OCI-LY1 (cell line): ENCODE measurements around the gene MN1.

ENCODE experiments used
- H2AFZ ChIP-seq: fragments of 200-600 bp; sonication (generic), shearing (Covaris generic); 2 replicates; pipeline ENCODE4 v1.6.0; 2014; ENCODE audit warnings: antibody characterized with exemption, mild to moderate bottlenecking, low read length
- H3F3A ChIP-seq: fragments of 200-600 bp; sonication (generic), shearing (Covaris generic); 2 replicates; pipeline ENCODE4 v1.6.0; 2014; ENCODE audit warnings: mild to moderate bottlenecking, antibody characterized with exemption, low read length, moderate library complexity; ENCODE audit not compliant: insufficient read depth
- H3K27ac ChIP-seq: fragments of 200-600 bp; sonication (generic); 2 replicates; pipeline ENCODE4 v1.5.1; 2014; ENCODE audit warnings: low read length, mixed run types, mild to moderate bottlenecking, low read depth; ENCODE audit not compliant: poor library complexity, severe bottlenecking
- H3K27me3 ChIP-seq: fragments of 200-600 bp; sonication (generic); 2 replicates; pipeline ENCODE4 v1.6.0; 2014; ENCODE audit warnings: antibody characterized with exemption, mild to moderate bottlenecking, low read length, moderate library complexity; ENCODE audit not compliant: insufficient read depth
- H3K36me3 ChIP-seq: fragments of 200-600 bp; sonication (generic); 2 replicates; pipeline ENCODE4 v1.6.1; 2014; ENCODE audit warnings: mild to moderate bottlenecking, antibody characterized with exemption, low read length, moderate library complexity, mixed read lengths; ENCODE audit not compliant: insufficient read depth
- H3K4me1 ChIP-seq: fragments of 200-600 bp; sonication (generic); 2 replicates; pipeline ENCODE4 v1.5.1; 2014; ENCODE audit warnings: mild to moderate bottlenecking, low read length, moderate library complexity; ENCODE audit not compliant: insufficient read depth, severe bottlenecking
- H3K4me2 ChIP-seq: fragments of 200-600 bp; sonication (generic), shearing (Covaris generic); 2 replicates; pipeline ENCODE4 v1.6.1; 2014; ENCODE audit warnings: low read length
- H3K4me3 ChIP-seq: fragments of 200-600 bp; sonication (generic); 2 replicates; pipeline ENCODE4 v1.5.1; 2014; ENCODE audit warnings: low read length, low read depth, mild to moderate bottlenecking, mixed read lengths; ENCODE audit not compliant: poor library complexity, severe bottlenecking
- H3K79me2 ChIP-seq: fragments of 200-600 bp; shearing (Covaris generic); 2 replicates; pipeline ENCODE4 v1.6.1; 2016; ENCODE audit warnings: mixed run types, low read length, mixed read lengths; ENCODE audit not compliant: insufficient read depth
- H3K9ac ChIP-seq: fragments of 200-600 bp; sonication (generic), shearing (Covaris generic); 2 replicates; pipeline ENCODE4 v1.6.1; 2014; ENCODE audit warnings: mild to moderate bottlenecking, low read length, mixed read lengths
- H3K9me2 ChIP-seq: fragments of 200-600 bp; sonication (generic), shearing (Covaris generic); 2 replicates; pipeline ENCODE4 v1.6.1; 2014; ENCODE audit warnings: low read depth, mild to moderate bottlenecking, low read length, mixed read lengths
- H3K9me3 ChIP-seq: fragments of 200-600 bp; shearing (Covaris generic); 2 replicates; pipeline ENCODE4 v1.6.1; 2014; ENCODE audit warnings: low read length, mixed read lengths
- H4K20me1 ChIP-seq: fragments of 200-600 bp; sonication (generic), shearing (Covaris generic); 2 replicates; pipeline ENCODE4 v1.6.0; 2016; ENCODE audit warnings: mild to moderate bottlenecking, low read length; ENCODE audit not compliant: insufficient read depth
- EZH2 ChIP-seq: fragments of 200-600 bp; sonication (generic), shearing (Covaris generic); IDR thresholded peaks from 2 replicates; pipeline ENCODE4 v1.8.0; 2017; ENCODE audit warnings: borderline replicate concordance, mixed run types, mild to moderate bottlenecking, antibody characterized with exemption, low read length, moderate library complexity, mixed read lengths
- TF ChIP-seq, protein P1 (sequence below): fragments of 200-600 bp; sonication (generic), shearing (Covaris generic); IDR thresholded peaks from 2 replicates; pipeline ENCODE4 v1.5.1; 2017; ENCODE audit warnings: mild to moderate bottlenecking, antibody characterized with exemption, low read length, moderate library complexity, mixed read lengths

MN1 gene

DNA sequence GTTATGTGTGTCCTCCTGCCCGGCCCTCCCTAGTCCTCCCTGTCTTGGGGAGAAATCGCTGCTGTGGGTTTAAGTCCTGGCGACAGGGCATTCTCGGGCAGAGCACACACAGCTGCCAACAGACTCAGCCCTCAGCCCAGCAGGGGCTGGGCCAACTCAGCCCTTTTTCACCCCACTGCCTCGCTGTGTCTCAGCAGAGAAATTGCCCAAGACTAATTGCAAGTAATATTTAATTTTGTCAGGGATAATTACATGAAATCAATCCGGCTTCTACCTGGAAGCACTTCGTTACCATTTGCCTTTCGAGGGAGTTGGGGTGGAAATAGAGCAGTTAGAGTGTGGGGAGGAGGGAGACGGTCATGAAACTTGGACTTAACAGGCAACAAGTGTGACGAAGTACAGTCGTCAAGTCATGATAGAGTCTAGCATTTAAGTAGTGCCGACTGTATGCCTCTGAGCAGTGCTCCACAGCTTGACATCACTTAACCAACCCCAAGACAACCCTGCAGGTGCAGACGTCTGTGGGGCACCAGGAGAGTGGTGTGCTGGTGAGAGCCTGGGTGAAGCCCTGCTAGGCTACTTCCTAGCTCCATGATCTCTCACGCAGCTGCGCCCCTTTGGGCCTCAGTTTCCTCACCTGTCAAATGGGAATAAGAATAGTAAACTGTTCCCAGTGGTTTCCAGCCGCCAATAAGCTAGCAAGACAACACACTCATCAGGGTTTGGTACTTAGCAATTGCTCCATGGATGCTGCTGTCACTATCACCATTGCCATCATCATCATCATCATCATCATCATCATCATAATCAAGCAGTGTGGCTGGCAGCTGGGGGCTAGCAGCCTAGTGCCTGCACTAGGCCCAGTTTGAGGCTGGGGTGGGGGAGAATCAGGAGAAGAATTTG is 29.2 kb downstream of the MN1 start:
- no peak overlapping the region for H3K4me3 ChIP-seq
- no peaks in the 10 kb centered on the region for H3F3A ChIP-seq
- H3K4me2 ChIP-seq = no peak overlapping the region
- TF ChIP-seq EZH2 = no peak
- TF ChIP-seq, protein P1, sequence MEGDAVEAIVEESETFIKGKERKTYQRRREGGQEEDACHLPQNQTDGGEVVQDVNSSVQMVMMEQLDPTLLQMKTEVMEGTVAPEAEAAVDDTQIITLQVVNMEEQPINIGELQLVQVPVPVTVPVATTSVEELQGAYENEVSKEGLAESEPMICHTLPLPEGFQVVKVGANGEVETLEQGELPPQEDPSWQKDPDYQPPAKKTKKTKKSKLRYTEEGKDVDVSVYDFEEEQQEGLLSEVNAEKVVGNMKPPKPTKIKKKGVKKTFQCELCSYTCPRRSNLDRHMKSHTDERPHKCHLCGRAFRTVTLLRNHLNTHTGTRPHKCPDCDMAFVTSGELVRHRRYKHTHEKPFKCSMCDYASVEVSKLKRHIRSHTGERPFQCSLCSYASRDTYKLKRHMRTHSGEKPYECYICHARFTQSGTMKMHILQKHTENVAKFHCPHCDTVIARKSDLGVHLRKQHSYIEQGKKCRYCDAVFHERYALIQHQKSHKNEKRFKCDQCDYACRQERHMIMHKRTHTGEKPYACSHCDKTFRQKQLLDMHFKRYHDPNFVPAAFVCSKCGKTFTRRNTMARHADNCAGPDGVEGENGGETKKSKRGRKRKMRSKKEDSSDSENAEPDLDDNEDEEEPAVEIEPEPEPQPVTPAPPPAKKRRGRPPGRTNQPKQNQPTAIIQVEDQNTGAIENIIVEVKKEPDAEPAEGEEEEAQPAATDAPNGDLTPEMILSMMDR = no peak
- H4K20me1 ChIP-seq = no peaks in the 10 kb centered on the region
- H3K4me1 ChIP-seq = no peaks in the 10 kb centered on the region
- peaks cover 5% of the 10 kb centered on the region; the same call in 1 of the 2 replicates for H3K27me3 ChIP-seq
- H3K36me3 ChIP-seq = no peaks in the 10 kb centered on the region
- H3K9me2 ChIP-seq = no peaks in the 10 kb centered on the region
- no peaks in the 10 kb centered on the region for H3K9me3 ChIP-seq
- H3K27ac ChIP-seq = no peak overlapping the region
- H2AFZ ChIP-seq = no peak overlapping the region
- no peaks in the 10 kb centered on the region for H3K79me2 ChIP-seq
- no peak overlapping the region for H3K9ac ChIP-seq

DNA sequence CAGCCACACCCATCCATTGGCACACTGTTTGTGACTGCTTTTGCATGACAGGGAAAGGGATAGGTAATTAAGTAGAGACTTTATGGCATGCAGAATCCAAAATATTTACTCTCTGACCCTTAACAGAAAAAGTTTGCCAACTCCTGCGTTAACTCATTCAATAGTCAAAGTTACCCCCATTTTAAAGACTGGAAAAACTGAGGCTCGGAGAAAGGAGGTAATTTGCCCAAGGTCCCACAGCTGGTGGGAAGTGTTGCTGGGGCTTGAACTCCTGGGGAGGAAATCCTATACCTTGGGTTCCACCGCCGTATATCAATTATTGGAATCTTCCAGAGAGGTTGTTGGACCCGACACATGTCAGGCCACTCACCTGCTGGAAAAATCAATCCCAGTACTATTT is 29.9 kb downstream of the MN1 start:
- TF ChIP-seq EZH2 = no peak
- TF ChIP-seq, protein P1 = no peak
- Histone ChIP-seq H3K9me2 (no peaks in the 10 kb centered on the region), H2AFZ (no peak overlapping the region), H3K9me3 (no peaks in the 10 kb centered on the region), H3K27ac (no peak overlapping the region), H3K4me3 (no peak overlapping the region), H3K36me3 (no peaks in the 10 kb centered on the region), H3K27me3 (peaks cover 5% of the 10 kb centered on the region; the same call in 1 of the 2 replicates), H3K4me2 (no peak overlapping the region), H3F3A (no peaks in the 10 kb centered on the region), H3K9ac (no peak overlapping the region), H4K20me1 (no peaks in the 10 kb centered on the region), H3K4me1 (no peaks in the 10 kb centered on the region), H3K79me2 (no peaks in the 10 kb centered on the region)

DNA sequence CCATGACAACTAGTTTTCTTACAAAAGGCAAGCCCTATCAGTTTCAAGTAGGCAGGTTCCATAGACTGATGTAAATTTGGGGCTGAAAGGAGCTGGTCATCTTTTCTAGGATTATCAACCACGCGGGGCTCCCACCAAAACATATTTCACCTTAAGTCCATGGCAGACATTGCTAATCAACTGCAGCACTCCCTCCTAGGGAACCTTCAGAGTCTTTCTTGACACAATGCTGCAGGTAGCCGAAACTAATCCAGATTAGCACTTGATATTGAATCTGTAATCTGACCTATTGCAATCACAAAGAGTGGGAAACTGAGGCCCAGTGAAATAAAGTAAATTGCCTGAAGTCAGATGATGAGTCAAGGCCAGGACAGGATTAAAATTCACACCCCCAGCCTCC is 32.5 kb downstream of the MN1 start:
- no peak overlapping the region for H3K27ac ChIP-seq
- H2AFZ ChIP-seq = no peak overlapping the region
- no peaks in the 10 kb centered on the region for H3F3A ChIP-seq
- no peaks in the 10 kb centered on the region for H4K20me1 ChIP-seq
- no peaks in the 10 kb centered on the region for H3K79me2 ChIP-seq
- H3K36me3 ChIP-seq = no peaks in the 10 kb centered on the region
- H3K4me3 ChIP-seq = no peak overlapping the region
- H3K27me3 ChIP-seq = no peaks in the 10 kb centered on the region
- no peaks in the 10 kb centered on the region for H3K4me1 ChIP-seq
- H3K9me3 ChIP-seq = no peaks in the 10 kb centered on the region
- no peaks in the 10 kb centered on the region for H3K9me2 ChIP-seq
- no peak overlapping the region for H3K9ac ChIP-seq
- TF ChIP-seq, protein P1 = no peak
- no peak for TF ChIP-seq EZH2
- H3K4me2 ChIP-seq = no peak overlapping the region
